Smooth muscle cell (in vitro differentiated cells): ENCODE results near the gene DNAH8. TPM values are rescaled to one million over a fixed set of nuclear protein-coding genes. Genes with fewer than 3 reads are reported as not detected.

Experiments
- DNase-seq: peaks from one replicate; lab custom pipeline; 2025; ENCODE audit not compliant: unreplicated experiment; lab: John Stamatoyannopoulos, UW
- H2AFZ ChIP-seq: fragments of 200-600 bp; sonication (generic); 2 replicates; pipeline ENCODE4 v1.6.0; 2016; ENCODE audit warnings: antibody characterized with exemption, low read depth, mild to moderate bottlenecking
- H3F3A ChIP-seq: fragments of 200-600 bp; sonication (generic); 2 replicates; pipeline ENCODE4 v1.6.0; 2017; ENCODE audit warnings: antibody characterized with exemption, low read depth
- H3K27ac ChIP-seq: fragments of 200-600 bp; sonication (generic); 2 replicates; pipeline ENCODE4 v1.5.1; 2016; ENCODE audit warnings: low read depth, mild to moderate bottlenecking
- H3K27me3 ChIP-seq: fragments of 200-600 bp; sonication (generic); 2 replicates; pipeline ENCODE4 v1.6.1; 2016; ENCODE audit warnings: low read depth, mild to moderate bottlenecking
- H3K36me3 ChIP-seq: fragments of 200-600 bp; sonication (generic); 2 replicates; pipeline ENCODE4 v1.5.1; 2016; ENCODE audit warnings: low read depth
- H3K4me1 ChIP-seq: fragments of 200-600 bp; sonication (generic); 2 replicates; pipeline ENCODE4 v1.5.1; 2016; ENCODE audit warnings: low read depth
- H3K4me2 ChIP-seq: fragments of 200-600 bp; sonication (generic); 2 replicates; pipeline ENCODE4 v1.6.0; 2016; ENCODE audit warnings: mild to moderate bottlenecking
- H3K4me3 ChIP-seq: fragments of 200-600 bp; sonication (generic); 2 replicates; pipeline ENCODE4 v1.5.1; 2016; ENCODE audit warnings: mild to moderate bottlenecking
- H3K79me2 ChIP-seq: fragments of 200-600 bp; sonication (generic); 2 replicates; pipeline ENCODE4 v1.6.0; 2016; ENCODE audit warnings: low read depth, mild to moderate bottlenecking
- H3K9ac ChIP-seq: fragments of 200-600 bp; sonication (generic); 2 replicates; pipeline ENCODE4 v1.6.0; 2016; ENCODE audit warnings: low read depth
- H3K9me3 ChIP-seq: fragments of 200-600 bp; sonication (generic); replicated peaks from 2 replicates; pipeline ENCODE4 v1.5.1; 2016; ENCODE audit warnings: low read depth
- H4K20me1 ChIP-seq: fragments of 200-600 bp; sonication (generic); 2 replicates; pipeline ENCODE4 v1.6.0; 2016; ENCODE audit warnings: low read depth
- CTCF ChIP-seq: fragments of 200-600 bp; sonication (generic); IDR thresholded peaks from 2 replicates; pipeline ENCODE4 v1.5.1; 2017; ENCODE audit warnings: borderline replicate concordance, mild to moderate bottlenecking, antibody characterized with exemption; ENCODE audit not compliant: insufficient read depth, poor library complexity, severe bottlenecking
- WGBS: methylation state at CpG from one replicate; pipeline ENCODE4 v1.1.7; 2016; ENCODE audit warnings: low lambda C conversion rate; 5-methylcytosine and 5-hydroxymethylcytosine counted together
- polyA plus RNA-seq: library from polyadenylated mRNA; unstranded; fragments of >200 nt; fragmentation: Nextera tagmentation; extraction: Ambion mirVana; gene quantifications from 2 replicates; pipeline ENCODE4 v1.2.1, GENCODE V29; 2016
- total RNA-seq: library from RNA; depleted of rRNA; stranded (reverse); fragments of >200 nt; gene quantifications from 2 replicates; pipeline ENCODE4 v1.2.3, GENCODE V29; 2014

DNAH8 gene
- total and polyA plus RNA-seq, 2 experiments from 2014 or later = not detected

- Histone ChIP-seq H3K4me3 (no peak overlapping the region), H3K27me3 (no peaks in the 10 kb centered on the region), H3F3A (no peaks in the 10 kb centered on the region), H4K20me1 (no peaks in the 10 kb centered on the region), H2AFZ (no peak overlapping the region), H3K4me1 (no peaks in the 10 kb centered on the region), H3K4me2 (no peak overlapping the region), H3K9me3 (no peaks in the 10 kb centered on the region), H3K9ac (no peak overlapping the region), H3K36me3 (no peaks in the 10 kb centered on the region), H3K79me2 (no peaks in the 10 kb centered on the region), H3K27ac (no peak overlapping the region)
- no peak for DNase-seq
- TF ChIP-seq CTCF = no peak
- WGBS = 77% methylated on average over 2 of the region's 2 CpGs
These were observed 90.6 kb downstream of the DNAH8 start for GRCh38 chr6:38805692-38806091.

- Histone ChIP-seq H3K36me3 (no peaks in the 10 kb centered on the region), H3K27ac (no peak overlapping the region), H3K27me3 (peaks cover 3% of the 10 kb centered on the region), H3K4me1 (no peaks in the 10 kb centered on the region), H3K79me2 (no peaks in the 10 kb centered on the region), H3K4me3 (no peak overlapping the region), H4K20me1 (no peaks in the 10 kb centered on the region), H2AFZ (no peak overlapping the region), H3K9ac (no peak overlapping the region), H3F3A (no peaks in the 10 kb centered on the region), H3K9me3 (no peaks in the 10 kb centered on the region), H3K4me2 (no peak overlapping the region)
- 64% methylated on average over 2 of the region's 2 CpGs for WGBS
- no peak for TF ChIP-seq CTCF
- DNase-seq = no peak
These were observed 91.2 kb downstream of the DNAH8 start for GRCh38 chr6:38806271-38806670.

DNA sequence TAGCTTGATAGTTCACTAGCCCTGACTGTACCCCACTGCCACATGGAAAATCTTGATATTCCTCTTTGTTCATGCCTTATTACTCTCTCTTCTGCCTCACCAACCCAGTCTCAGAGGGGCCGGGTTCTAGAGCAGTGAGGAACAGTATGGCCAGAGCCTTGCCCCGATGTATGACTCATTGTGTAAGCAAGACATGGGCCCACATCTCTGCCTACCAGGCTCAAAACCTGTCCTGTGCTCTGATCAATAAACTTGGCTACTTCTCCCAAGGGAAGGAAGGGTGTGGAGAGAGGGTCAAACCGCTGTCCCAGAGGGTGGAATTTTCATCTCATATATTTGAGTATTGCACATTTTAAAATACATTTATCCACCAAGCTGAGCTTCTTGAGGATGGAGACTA is 91.7 kb downstream of the DNAH8 start:
- H3K79me2 ChIP-seq = no peaks in the 10 kb centered on the region
- DNase-seq = no peak
- H4K20me1 ChIP-seq = no peaks in the 10 kb centered on the region
- no peaks in the 10 kb centered on the region for H3K9me3 ChIP-seq
- H3K27ac ChIP-seq = no peak overlapping the region
- H2AFZ ChIP-seq = no peak overlapping the region
- no peak overlapping the region for H3K9ac ChIP-seq
- H3K36me3 ChIP-seq = no peaks in the 10 kb centered on the region
- no peak for TF ChIP-seq CTCF
- 87% methylated on average over 3 of the region's 3 CpGs for WGBS
- no peaks in the 10 kb centered on the region for H3K4me1 ChIP-seq
- no peak overlapping the region for H3K4me3 ChIP-seq
- H3K27me3 ChIP-seq = peaks cover 6% of the 10 kb centered on the region
- no peak overlapping the region for H3K4me2 ChIP-seq
- H3F3A ChIP-seq = no peaks in the 10 kb centered on the region

DNA sequence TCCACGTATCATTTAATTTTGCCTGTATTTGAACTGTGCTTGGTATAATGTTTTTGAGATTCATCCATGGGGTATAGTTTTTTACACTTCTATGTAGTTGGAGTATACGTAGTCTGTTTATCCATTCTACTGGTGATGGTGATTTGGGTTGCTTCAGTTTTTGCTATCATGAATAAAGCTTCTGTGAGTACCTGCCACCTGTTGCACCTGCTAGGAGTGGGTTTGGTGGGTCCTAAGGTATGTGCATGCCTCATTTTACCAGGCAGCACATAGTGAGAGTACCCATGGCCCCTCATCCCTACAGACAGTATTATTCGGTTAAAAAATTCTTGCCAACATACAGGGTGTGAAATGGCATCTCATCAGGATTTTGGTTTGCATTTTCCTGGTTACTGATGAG is 92.9 kb downstream of the DNAH8 start:
- WGBS = 88% methylated on average over 3 of the region's 3 CpGs
- H3K79me2 ChIP-seq = no peaks in the 10 kb centered on the region
- no peak overlapping the region for H3K4me2 ChIP-seq

More for the DNA sequence above, 92.9 kb downstream of the DNAH8 start:
- Histone ChIP-seq H3K27me3 (peaks cover 8% of the 10 kb centered on the region), H3K9me3 (no peaks in the 10 kb centered on the region), H3K36me3 (no peaks in the 10 kb centered on the region), H3K4me1 (no peaks in the 10 kb centered on the region), H2AFZ (no peak overlapping the region), H3K4me3 (no peak overlapping the region), H3K27ac (no peak overlapping the region), H3K9ac (no peak overlapping the region), H4K20me1 (no peaks in the 10 kb centered on the region), H3F3A (no peaks in the 10 kb centered on the region)
- no peak for TF ChIP-seq CTCF
- no peak for DNase-seq
